HL-60 (cell line): ENCODE results near the gene HLA-DPB1.

ENCODE experiments used
- GABPA ChIP-seq: IDR thresholded peaks from 2 replicates; pipeline ENCODE4 v1.6.1; 2012; ENCODE audit warnings: low read depth
- POLR2AphosphoS5 ChIP-seq: IDR thresholded peaks from 2 replicates; pipeline ENCODE4 v1.6.1; 2012; ENCODE audit warnings: low read depth
- REST ChIP-seq: IDR thresholded peaks from 2 replicates; pipeline ENCODE4 v1.6.1; 2012; ENCODE audit warnings: low read depth; ENCODE audit not compliant: insufficient replicate concordance
- SPI1 ChIP-seq: IDR thresholded peaks from 2 replicates; pipeline ENCODE4 v1.6.1; 2012; ENCODE audit warnings: low read depth, mild to moderate bottlenecking, borderline replicate concordance
- TF ChIP-seq, protein P1 (sequence below): IDR thresholded peaks from one replicate; pipeline ENCODE4 v1.5.1; 2011; ENCODE audit warnings: low read length, control low read depth, inconsistent platforms; ENCODE audit not compliant: insufficient read depth

- TF ChIP-seq, protein P1, sequence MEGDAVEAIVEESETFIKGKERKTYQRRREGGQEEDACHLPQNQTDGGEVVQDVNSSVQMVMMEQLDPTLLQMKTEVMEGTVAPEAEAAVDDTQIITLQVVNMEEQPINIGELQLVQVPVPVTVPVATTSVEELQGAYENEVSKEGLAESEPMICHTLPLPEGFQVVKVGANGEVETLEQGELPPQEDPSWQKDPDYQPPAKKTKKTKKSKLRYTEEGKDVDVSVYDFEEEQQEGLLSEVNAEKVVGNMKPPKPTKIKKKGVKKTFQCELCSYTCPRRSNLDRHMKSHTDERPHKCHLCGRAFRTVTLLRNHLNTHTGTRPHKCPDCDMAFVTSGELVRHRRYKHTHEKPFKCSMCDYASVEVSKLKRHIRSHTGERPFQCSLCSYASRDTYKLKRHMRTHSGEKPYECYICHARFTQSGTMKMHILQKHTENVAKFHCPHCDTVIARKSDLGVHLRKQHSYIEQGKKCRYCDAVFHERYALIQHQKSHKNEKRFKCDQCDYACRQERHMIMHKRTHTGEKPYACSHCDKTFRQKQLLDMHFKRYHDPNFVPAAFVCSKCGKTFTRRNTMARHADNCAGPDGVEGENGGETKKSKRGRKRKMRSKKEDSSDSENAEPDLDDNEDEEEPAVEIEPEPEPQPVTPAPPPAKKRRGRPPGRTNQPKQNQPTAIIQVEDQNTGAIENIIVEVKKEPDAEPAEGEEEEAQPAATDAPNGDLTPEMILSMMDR, result no peak
- TF ChIP-seq POLR2AphosphoS5 (no peak), GABPA (no peak), REST (no peak), SPI1 (no peak)
These were observed 2.3 kb upstream of the HLA-DPB1 start, which contains the start of gene HLA-DPA1 for GRCh38 chr6:33073431-33073871.
